Measurements from ENCODE around the gene KCNJ15. TPM values are rescaled to one million over a fixed set of nuclear protein-coding genes. Genes with fewer than 3 reads are reported as not detected.

Gene KCNJ15
- total and polyA plus RNA-seq, 10 of the 15 experiments (the other 5 are each of a cell fraction or from before 2014, with no cell fraction given) = 0.05 to 2.7 (median 0.33) TPM; not detected in 6

- 0% methylated on average over 2 of the region's 2 CpGs for WGBS (ENCODE audit: insufficient coverage, insufficient replicate concordance, low lambda C conversion rate, missing lambda C conversion rate)
- ATAC-seq (no peak), FAIRE-seq (no peak), DNase-seq (ENCODE audit: low read depth, low spot score) (no peak)
- POLR2A ChIA-PET = no interaction called here
- no peaks in the 10 kb centered on the region; the same call in 2 of the 3 replicates for H3K9me3 ChIP-seq (replicated peaks; ENCODE audit: control insufficient read depth, insufficient read depth, low read length)
- intact Hi-C loops (cut with micrococcal nuclease; ENCODE audit: unreplicated experiment) (loop anchor here (5.0 kb wide), 1 partner anchor 83 kb away; no protein-coding TSS in a partner anchor), in situ Hi-C loops (cut with MboI) (no loop called here)
- H3K27ac ChIP-seq (ENCODE audit: control insufficient read depth, insufficient read depth) = no peak overlapping the region
- SMC1A ChIA-PET (ENCODE audit: uncharacterized antibody, unreplicated experiment) = interaction anchor here (0.6 to 1.4 kb wide), 2 partner anchors 34 to 146 kb away, joined by 3 read pairs; no protein-coding TSS in a partner anchor
- H3K4me2 ChIP-seq (ENCODE audit: control insufficient read depth, insufficient read depth) = no peak overlapping the region
- H3K36me3 ChIP-seq (ENCODE audit: control insufficient read depth in 2 of 2, insufficient read depth in 2 of 2, low read length in 1 of 2) = no peaks in the 10 kb centered on the region
- H3K9ac ChIP-seq (ENCODE audit: control insufficient read depth, insufficient read depth, low read length) = no peak overlapping the region
- no peaks in the 10 kb centered on the region for H3K79me2 ChIP-seq (ENCODE audit: control insufficient read depth, insufficient read depth, low read length)
- no peaks in the 10 kb centered on the region for H4K20me1 ChIP-seq (ENCODE audit: control insufficient read depth, insufficient read depth)
- RAD21 ChIA-PET (ENCODE audit: unreplicated experiment) = no interaction called here
- no TSS peak for BruUV-seq (replicated peaks)
- CTCF ChIA-PET = interaction anchor here (1.1 kb wide), 1 partner anchor 116 kb away, joined by 5 read pairs; no protein-coding TSS in a partner anchor
- no peak overlapping the region for H2AFZ ChIP-seq (ENCODE audit: control insufficient read depth, low read depth, low read length)
- H3K4me3 ChIP-seq = no peak overlapping the region
- H3K4me1 ChIP-seq (ENCODE audit: control insufficient read depth, insufficient read depth, low read length) = no peaks in the 10 kb centered on the region
- no peaks in the 10 kb centered on the region for H3K27me3 ChIP-seq (replicated peaks in 1 of 2; ENCODE audit: control insufficient read depth in 2 of 2, insufficient read depth in 2 of 2, low read length in 1 of 2)
- TF ChIP-seq ATF2 (IDR thresholded peaks at IDR 0.05; ENCODE audit: low read length) (no peak), MEF2A (IDR thresholded peaks at IDR 0.05; ENCODE audit: insufficient read depth, low read depth, low read length) (no peak), BACH1 (IDR thresholded peaks at IDR 0.05; ENCODE audit: borderline replicate concordance) (no peak), TCF7 (IDR thresholded peaks at IDR 0.05; ENCODE audit: borderline replicate concordance) (no peak), YBX1 (IDR thresholded peaks at IDR 0.05) (no peak), BCL3 (IDR thresholded peaks at IDR 0.05; ENCODE audit: borderline replicate concordance, insufficient read depth, low read depth, low read length, poor library complexity, severe bottlenecking) (no peak), NR2C1 (IDR thresholded peaks at IDR 0.05) (no peak), HDGF (IDR thresholded peaks at IDR 0.05) (no peak), PAX5 (IDR thresholded peaks at IDR 0.05; ENCODE audit: borderline replicate concordance, low read depth, low read length) (no peak), NFYA (IDR thresholded peaks at IDR 0.05; ENCODE audit: borderline replicate concordance, low read depth, low read length) (no peak), E4F1 (IDR thresholded peaks at IDR 0.05; ENCODE audit: borderline replicate concordance, partially characterized antibody) (no peak), JUNB (IDR thresholded peaks at IDR 0.05) (no peak), CTCF (IDR thresholded peaks at IDR 0.05 in 2 of 3, conservative IDR thresholded peaks at IDR 0.05 in 1 of 3; ENCODE audit: control insufficient read depth in 2 of 3, extremely low read depth in 1 of 3, insufficient read depth in 1 of 3, low read depth in 3 of 3, low read length in 3 of 3) (no peak), REST (IDR thresholded peaks at IDR 0.05; ENCODE audit: low read depth, low read length) (no peak)
These were observed 68.4 kb downstream of the KCNJ15 start for GRCh38 chr21:38325216-38325615.

Data from GM12878 (cell line).